GM12865 (cell line): ENCODE results near the gene CLSTN3.
A peak's percentile ranks its signal among the peaks of the same experiment; 100 is the strongest.

Experiments
- DNase-seq: peaks from one replicate; pipeline ENCODE4 v3.0.0; 2010; ENCODE audit warnings: low read depth
- H3K4me3 ChIP-seq: 2 replicates; pipeline ENCODE4 v1.5.1; 2011; ENCODE audit warnings: mild to moderate bottlenecking, low read depth, low read length, control low read depth
- TF ChIP-seq, protein P1 (sequence below): IDR thresholded peaks from 2 replicates; pipeline ENCODE4 v1.5.1; 2011; ENCODE audit warnings: low read length, control low read depth, low read depth, inconsistent platforms; ENCODE audit not compliant: insufficient read depth; ENCODE audit errors: missing control alignments

The CLSTN3 gene

GRCh38 chr12:7129872-7130691, at the start of gene CLSTN3:
Gene CLSTN3, plus strand, starts transcription at chr12:7130371. Its CDS starts 278 bp downstream, at chr12:7130649.
- peak within 1 kb of the TSS; percentile 76 for H3K4me3 ChIP-seq
- TF ChIP-seq, protein P1, sequence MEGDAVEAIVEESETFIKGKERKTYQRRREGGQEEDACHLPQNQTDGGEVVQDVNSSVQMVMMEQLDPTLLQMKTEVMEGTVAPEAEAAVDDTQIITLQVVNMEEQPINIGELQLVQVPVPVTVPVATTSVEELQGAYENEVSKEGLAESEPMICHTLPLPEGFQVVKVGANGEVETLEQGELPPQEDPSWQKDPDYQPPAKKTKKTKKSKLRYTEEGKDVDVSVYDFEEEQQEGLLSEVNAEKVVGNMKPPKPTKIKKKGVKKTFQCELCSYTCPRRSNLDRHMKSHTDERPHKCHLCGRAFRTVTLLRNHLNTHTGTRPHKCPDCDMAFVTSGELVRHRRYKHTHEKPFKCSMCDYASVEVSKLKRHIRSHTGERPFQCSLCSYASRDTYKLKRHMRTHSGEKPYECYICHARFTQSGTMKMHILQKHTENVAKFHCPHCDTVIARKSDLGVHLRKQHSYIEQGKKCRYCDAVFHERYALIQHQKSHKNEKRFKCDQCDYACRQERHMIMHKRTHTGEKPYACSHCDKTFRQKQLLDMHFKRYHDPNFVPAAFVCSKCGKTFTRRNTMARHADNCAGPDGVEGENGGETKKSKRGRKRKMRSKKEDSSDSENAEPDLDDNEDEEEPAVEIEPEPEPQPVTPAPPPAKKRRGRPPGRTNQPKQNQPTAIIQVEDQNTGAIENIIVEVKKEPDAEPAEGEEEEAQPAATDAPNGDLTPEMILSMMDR = no peak
- peak; percentile 91 for DNase-seq

DNA sequence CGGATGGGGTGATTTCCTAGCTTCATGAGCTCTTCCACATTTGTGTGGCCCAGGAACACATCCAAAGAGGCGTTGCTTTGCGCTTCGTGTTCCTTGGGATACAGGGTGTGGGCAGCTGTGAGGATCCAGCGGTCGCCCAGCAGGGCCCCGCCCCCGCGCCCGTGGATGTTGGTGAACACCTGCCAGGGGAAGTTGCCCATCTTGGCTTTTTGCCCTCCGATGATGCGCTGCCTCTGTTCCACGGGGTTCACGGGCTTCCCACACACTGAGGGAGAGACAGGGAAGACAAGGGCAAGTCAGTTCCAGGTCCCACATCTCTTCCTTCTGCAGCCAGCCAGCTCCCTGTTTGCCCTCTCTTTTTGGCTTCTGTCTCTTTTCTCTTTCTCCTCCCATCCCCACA, 49.1 kb upstream of the CLSTN3 start:
- DNase-seq = no peak
- no peak overlapping the region for H3K4me3 ChIP-seq
- TF ChIP-seq, protein P1 = no peak

GRCh38 chr12:7083125-7083524, 47.0 kb upstream of the CLSTN3 start:
- H3K4me3 ChIP-seq = no peak overlapping the region
- TF ChIP-seq, protein P1 = no peak
- DNase-seq = no peak

DNA sequence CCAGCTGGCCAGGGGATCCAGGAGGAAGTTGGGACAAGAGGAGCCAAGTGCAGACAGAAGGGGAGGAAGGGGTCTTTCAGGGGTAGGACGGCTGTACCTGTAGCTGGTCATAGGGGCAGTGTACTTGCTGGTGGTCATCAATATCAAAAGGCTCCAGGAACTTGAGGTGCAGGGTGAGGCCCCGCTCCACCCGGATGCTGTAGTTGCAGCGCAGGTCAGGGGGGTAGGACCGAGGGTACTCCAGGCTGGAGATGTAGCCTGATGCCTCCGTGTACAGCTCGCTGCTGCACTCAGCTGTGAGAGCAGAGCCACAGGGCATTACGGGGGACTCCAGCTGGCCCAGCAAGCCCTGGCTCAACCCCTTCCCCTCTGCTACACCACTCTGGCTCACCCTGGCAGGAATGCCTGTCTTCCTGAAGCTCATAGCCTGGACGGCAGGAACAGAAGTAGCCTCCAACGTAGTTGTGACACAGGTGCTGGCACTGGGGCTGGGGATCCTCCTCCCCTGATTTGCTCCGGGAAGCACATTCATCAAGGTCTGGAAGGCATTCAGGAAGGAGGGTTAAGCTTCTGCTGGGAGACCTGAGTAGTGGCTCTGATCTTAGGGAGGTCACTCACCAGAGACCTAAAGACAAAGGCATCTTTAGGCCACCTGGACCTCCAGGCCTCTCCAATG, 40.8 kb upstream of the CLSTN3 start:
- TF ChIP-seq, protein P1 = no peak
- no peak overlapping the region for H3K4me3 ChIP-seq
- DNase-seq = no peak

DNA sequence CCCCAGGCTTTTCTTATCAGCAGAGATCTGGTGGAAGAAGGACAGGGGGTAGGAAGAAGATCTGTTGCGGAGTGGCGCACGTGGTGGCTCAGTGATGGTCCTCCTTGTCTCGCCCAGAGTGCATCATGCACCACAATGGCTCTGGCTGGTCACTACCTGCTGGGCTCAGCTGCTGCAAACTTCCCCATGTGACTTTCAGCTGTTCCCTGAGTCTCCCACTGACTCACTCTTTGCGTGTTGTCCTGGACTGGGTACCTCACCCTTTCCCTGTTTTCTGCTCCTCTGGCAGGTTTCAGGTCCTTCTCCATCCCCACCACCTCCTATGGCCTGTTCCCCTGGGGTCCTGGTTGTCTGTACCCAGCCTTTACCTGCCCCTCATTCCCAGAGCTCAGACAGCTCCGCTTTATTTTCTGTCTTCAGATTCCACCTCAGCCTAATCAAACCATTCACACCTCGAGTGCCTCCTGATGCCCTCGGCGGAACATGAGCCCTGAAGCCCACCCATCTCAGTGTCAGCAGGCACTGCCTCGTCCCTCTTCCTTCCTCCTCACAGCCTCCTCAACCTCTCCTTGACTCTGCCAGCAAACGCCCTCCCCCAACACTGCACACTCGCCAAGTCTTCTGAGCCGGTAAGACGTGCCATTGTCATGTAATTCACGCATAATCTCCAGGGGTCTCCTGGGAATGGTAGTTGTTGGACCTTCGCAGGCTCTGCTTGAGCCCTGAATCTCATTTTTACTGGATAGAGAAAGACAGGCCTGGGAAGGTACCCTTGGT, 39.8 kb upstream of the CLSTN3 start:
- DNase-seq = no peak
- no peak overlapping the region for H3K4me3 ChIP-seq
- TF ChIP-seq, protein P1 = no peak

- DNase-seq = no peak
- H3K4me3 ChIP-seq = no peak overlapping the region
- TF ChIP-seq, protein P1 = no peak
Observed at GRCh38 chr12:7091171-7091570, 39.0 kb upstream of the CLSTN3 start.
